Measurements from ENCODE around the gene LRRC45.

Gene LRRC45

GRCh38 chr17:82050761-82051641 is 27.9 kb downstream of the LRRC45 start:
- peak; percentile 81 for DNase-seq (ENCODE audit: low spot score)

- DNase-seq (ENCODE audit: low spot score), result peak; percentile 99
These were observed 28.9 kb downstream of the LRRC45 start, which contains the start of the genes GPS1 and RFNG for GRCh38 chr17:82051776-82052637. Gene GPS1 (plus strand): TSS chr17:82051898. CDS start chr17:82051932, 34 bp downstream. Gene RFNG (minus strand): TSS chr17:82051811. CDS start chr17:82051766, 45 bp downstream.

GRCh38 chr17:82052638-82053059 is 29.5 kb downstream of the LRRC45 start:
- DNase-seq (ENCODE audit: low spot score), result no peak

- DNase-seq (ENCODE audit: low spot score), result no peak
These were observed 30.0 kb downstream of the LRRC45 start for GRCh38 chr17:82053130-82053529.

- no peak for DNase-seq (ENCODE audit: low spot score)
These were observed 30.6 kb downstream of the LRRC45 start for GRCh38 chr17:82053556-82054263.

- DNase-seq (ENCODE audit: low spot score), result no peak
These were observed 31.4 kb downstream of the LRRC45 start for GRCh38 chr17:82054351-82055022.

- no peak for DNase-seq (ENCODE audit: low spot score)
These were observed 32.2 kb downstream of the LRRC45 start for GRCh38 chr17:82055023-82055964.

- no peak for DNase-seq (ENCODE audit: low spot score)
These were observed 33.0 kb downstream of the LRRC45 start for GRCh38 chr17:82055965-82056728.

GRCh38 chr17:82056729-82057621 is 33.9 kb downstream of the LRRC45 start:
- DNase-seq (ENCODE audit: low spot score), result no peak

GRCh38 chr17:82058230-82058854 is 35.2 kb downstream of the LRRC45 start:
- DNase-seq (ENCODE audit: low spot score), result no peak

GRCh38 chr17:82058855-82059249 is 35.7 kb downstream of the LRRC45 start:
- DNase-seq (ENCODE audit: low spot score), result no peak

- no peak for DNase-seq (ENCODE audit: low spot score)
These were observed 36.3 kb downstream of the LRRC45 start for GRCh38 chr17:82059272-82060000.

- DNase-seq (ENCODE audit: low spot score), result no peak
These were observed 36.9 kb downstream of the LRRC45 start for GRCh38 chr17:82060001-82060380.

GRCh38 chr17:82060614-82061013 is 37.5 kb downstream of the LRRC45 start:
- no peak for DNase-seq (ENCODE audit: low spot score)

- no peak for DNase-seq (ENCODE audit: low spot score)
These were observed 38.2 kb downstream of the LRRC45 start for GRCh38 chr17:82061047-82061925.

Data from D341Med (cell line).